Neuronal stem cell (in vitro differentiated cells): ENCODE measurements around the gene COPG2.

ENCODE experiments used
- DNase-seq: peaks from one replicate; pipeline ENCODE4 v3.0.0-alpha.2; 2013; ENCODE audit warnings: low spot score
- H2AFZ ChIP-seq: one replicate; pipeline ENCODE4 v1.6.1; 2013; ENCODE audit warnings: mild to moderate bottlenecking, low read length, inconsistent platforms
- H2AK5ac ChIP-seq: 2 replicates; pipeline ENCODE4 v1.6.1; 2013; ENCODE audit warnings: low read depth, mild to moderate bottlenecking, inconsistent platforms, low read length, moderate library complexity, mixed read lengths
- H2BK120ac ChIP-seq: 2 replicates; pipeline ENCODE4 v1.6.1; 2013; ENCODE audit warnings: low read depth, mild to moderate bottlenecking, inconsistent platforms, low read length, moderate library complexity, mixed read lengths
- H2BK12ac ChIP-seq: one replicate; pipeline ENCODE4 v1.6.1; 2013; ENCODE audit warnings: low read length, inconsistent platforms
- H2BK15ac ChIP-seq: 2 replicates; pipeline ENCODE4 v1.6.1; 2013; ENCODE audit warnings: mild to moderate bottlenecking, low read length, inconsistent platforms, mixed read lengths
- H2BK5ac ChIP-seq: one replicate; pipeline ENCODE4 v1.6.1; 2013; ENCODE audit warnings: inconsistent platforms, mild to moderate bottlenecking, low read length, moderate library complexity
- H3K14ac ChIP-seq: one replicate; pipeline ENCODE4 v1.6.1; 2013; ENCODE audit warnings: low read length, inconsistent platforms
- H3K18ac ChIP-seq: 2 replicates; pipeline ENCODE4 v1.6.1; 2013; ENCODE audit warnings: low read length, inconsistent platforms
- H3K23ac ChIP-seq: 2 replicates; pipeline ENCODE4 v1.6.1; 2013; ENCODE audit warnings: low read depth, mild to moderate bottlenecking, mixed read lengths, low read length, inconsistent platforms; ENCODE audit not compliant: poor library complexity
- H3K27ac ChIP-seq: replicated peaks from 3 replicates; pipeline ENCODE4 v1.5.1; 2013; ENCODE audit warnings: low read length, inconsistent platforms
- H3K27me3 ChIP-seq, 3 experiments: 2 replicates each; pipeline ENCODE4 v1.6.1; 2013; ENCODE audit warnings: low read length in 3 of 3, mild to moderate bottlenecking in 2 of 3, inconsistent platforms in 1 of 3, low read depth in 1 of 3, mixed read lengths in 1 of 3, moderate library complexity in 1 of 3; ENCODE audit not compliant: control insufficient read depth in 3 of 3, insufficient read depth in 3 of 3
- H3K36me3 ChIP-seq, 2 donors: replicated peaks in 1 of 2; 2 replicates each; pipeline ENCODE4 v1.6.1; 2013; ENCODE audit warnings: low read length in 2 of 2; ENCODE audit not compliant: control insufficient read depth in 2 of 2, insufficient read depth in 2 of 2
- H3K4ac ChIP-seq: 2 replicates; pipeline ENCODE4 v1.6.1; 2013; ENCODE audit warnings: inconsistent platforms, mild to moderate bottlenecking, low read length, moderate library complexity
- H3K4me1 ChIP-seq, 2 donors: 1 replicate in 1 of 2; 2 replicates in 1 of 2; pipeline ENCODE4 v1.6.1; 2013; ENCODE audit warnings: low read length in 2 of 2, low read depth in 1 of 2; ENCODE audit not compliant: control insufficient read depth in 2 of 2, insufficient read depth in 1 of 2
- H3K4me2 ChIP-seq: one replicate; pipeline ENCODE4 v1.6.1; 2013; ENCODE audit warnings: mild to moderate bottlenecking, low read length, inconsistent platforms; ENCODE audit not compliant: insufficient read depth, poor library complexity, severe bottlenecking
- H3K4me3 ChIP-seq, 2 donors: 2 replicates each; pipeline ENCODE4 v1.5.1; 2013; ENCODE audit warnings: low read length in 2 of 2, mild to moderate bottlenecking in 2 of 2, inconsistent platforms in 1 of 2, moderate library complexity in 1 of 2
- H3K79me1 ChIP-seq: one replicate; pipeline ENCODE4 v1.6.1; 2013; ENCODE audit warnings: low read depth, mild to moderate bottlenecking, inconsistent platforms, low read length, moderate library complexity
- H3K9ac ChIP-seq: one replicate; pipeline ENCODE4 v1.6.1; 2013; ENCODE audit warnings: mild to moderate bottlenecking, low read depth, low read length, inconsistent platforms; ENCODE audit not compliant: poor library complexity
- H3K9me3 ChIP-seq, 2 donors: replicated peaks in 1 of 2; 2 replicates each; pipeline versions ENCODE3 to v1.6.1; 2013; ENCODE audit warnings: low read length in 2 of 2, mild to moderate bottlenecking in 2 of 2, inconsistent platforms in 1 of 2, low read depth in 1 of 2, mixed read lengths in 1 of 2, moderate library complexity in 1 of 2; ENCODE audit not compliant: control insufficient read depth in 2 of 2, insufficient read depth in 1 of 2
- H4K8ac ChIP-seq: one replicate; pipeline ENCODE4 v1.6.1; 2013; ENCODE audit warnings: low read depth, mild to moderate bottlenecking, inconsistent platforms, low read length, moderate library complexity
- H4K91ac ChIP-seq: one replicate; pipeline ENCODE4 v1.6.1; 2013; ENCODE audit warnings: low read length, low read depth, mild to moderate bottlenecking, inconsistent platforms; ENCODE audit not compliant: poor library complexity
- WGBS, 2 donors: extraction: QIAGEN DNeasy Blood & Tissue Kit; methylation state at CpG; one replicate each; pipeline ENCODE4 v1.1.7; 2013; ENCODE audit warnings: missing lambda C conversion rate in 2 of 2, mixed read lengths in 1 of 2; ENCODE audit not compliant: insufficient read length in 2 of 2, insufficient replicate concordance in 1 of 2; ENCODE audit errors: extremely low coverage in 2 of 2; 5-methylcytosine and 5-hydroxymethylcytosine counted together

The COPG2 gene

DNA sequence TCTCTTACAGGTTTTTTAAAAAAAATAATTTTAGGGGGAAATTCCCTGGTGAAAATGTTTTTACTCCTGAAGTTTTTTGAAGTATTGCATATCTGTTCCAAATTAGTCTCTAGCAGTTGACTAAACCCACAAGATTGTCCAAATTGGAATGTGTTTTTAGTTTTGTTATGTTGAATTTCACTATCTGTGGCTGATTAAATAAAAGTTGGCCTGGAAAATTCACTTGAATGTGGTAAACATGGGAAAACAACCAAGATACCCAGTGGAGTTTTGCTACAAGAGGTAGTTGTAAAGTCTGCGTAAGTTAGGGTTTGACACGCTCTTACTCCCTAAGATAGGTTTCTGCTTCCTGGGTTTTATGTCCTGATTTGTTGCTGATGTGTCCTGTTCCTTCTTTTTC lies 14.5 kb upstream of the COPG2 start:
- Histone ChIP-seq H2AFZ (no peak overlapping the region), H2AK5ac (no peak overlapping the region), H3K18ac (no peak overlapping the region), H2BK12ac (no peak overlapping the region), H3K79me1 (no peaks in the 10 kb centered on the region), H3K9me3 (no peaks in the 10 kb centered on the region), H3K23ac (no peak overlapping the region), H3K14ac (no peak overlapping the region), H3K4ac (no peak overlapping the region), H4K8ac (no peak overlapping the region), H3K27ac (no peak overlapping the region), H4K91ac (no peak overlapping the region), H2BK5ac (no peak overlapping the region), H3K27me3 (peaks cover 0 to 22% (median 0%) of the 10 kb centered on the region in 3 experiments), H2BK120ac (no peak overlapping the region), H3K4me3 (no peak overlapping the region), H3K9ac (no peak overlapping the region), H2BK15ac (no peak overlapping the region), H3K4me1 (no peaks in the 10 kb centered on the region), H3K4me2 (no peak overlapping the region), H3K36me3 (no peaks in the 10 kb centered on the region)
- DNase-seq, result no peak
- no CpG with 5 or more reads among the region's 2 CpGs for WGBS, 2 donors

GRCh38 chr7:130674456-130674855 lies 5.9 kb upstream of the COPG2 start:
- Histone ChIP-seq H2BK120ac (no peak overlapping the region), H3K79me1 (no peaks in the 10 kb centered on the region), H3K27ac (no peak overlapping the region), H3K9ac (no peak overlapping the region), H3K4me3 (no peak overlapping the region), H3K23ac (no peak overlapping the region), H2BK15ac (no peak overlapping the region), H2AK5ac (no peak overlapping the region), H3K4me1 (peaks cover 0 to under 1% of the 10 kb centered on the region in 2 donors), H4K91ac (no peak overlapping the region), H3K27me3 (no peaks in the 10 kb centered on the region), H2BK12ac (no peak overlapping the region), H3K4me2 (no peak overlapping the region), H4K8ac (no peak overlapping the region), H3K9me3 (no peaks in the 10 kb centered on the region), H3K14ac (no peak overlapping the region), H2BK5ac (no peak overlapping the region), H3K4ac (no peak overlapping the region), H3K18ac (no peak overlapping the region), H2AFZ (no peak overlapping the region), H3K36me3 (no peaks in the 10 kb centered on the region)
- no CpG with 5 or more reads among the region's 2 CpGs for WGBS, 2 donors
- DNase-seq, result no peak

GRCh38 chr7:130673066-130673465 lies 4.5 kb upstream of the COPG2 start:
- no peaks in the 10 kb centered on the region for H3K9me3 ChIP-seq
- no peaks in the 10 kb centered on the region for H3K79me1 ChIP-seq
- H2AFZ ChIP-seq, result no peak overlapping the region
- H3K4ac ChIP-seq, result no peak overlapping the region
- no peak for DNase-seq
- no peak overlapping the region for H3K9ac ChIP-seq
- no peak overlapping the region for H2BK12ac ChIP-seq
- no peak overlapping the region for H3K4me3 ChIP-seq
- H4K91ac ChIP-seq, result no peak overlapping the region
- no peak overlapping the region for H3K23ac ChIP-seq
- no peak overlapping the region for H3K18ac ChIP-seq
- H3K4me1 ChIP-seq, result peaks cover 0 to 3% of the 10 kb centered on the region in 2 donors
- H2AK5ac ChIP-seq, result no peak overlapping the region
- H2BK5ac ChIP-seq, result no peak overlapping the region
- H3K27ac ChIP-seq, result no peak overlapping the region
- H3K4me2 ChIP-seq, result no peak overlapping the region
- no peak overlapping the region for H2BK15ac ChIP-seq
- no peak overlapping the region for H2BK120ac ChIP-seq
- H3K27me3 ChIP-seq, result no peaks in the 10 kb centered on the region
- H3K14ac ChIP-seq, result no peak overlapping the region
- H3K36me3 ChIP-seq, result no peaks in the 10 kb centered on the region
- H4K8ac ChIP-seq, result no peak overlapping the region

DNA sequence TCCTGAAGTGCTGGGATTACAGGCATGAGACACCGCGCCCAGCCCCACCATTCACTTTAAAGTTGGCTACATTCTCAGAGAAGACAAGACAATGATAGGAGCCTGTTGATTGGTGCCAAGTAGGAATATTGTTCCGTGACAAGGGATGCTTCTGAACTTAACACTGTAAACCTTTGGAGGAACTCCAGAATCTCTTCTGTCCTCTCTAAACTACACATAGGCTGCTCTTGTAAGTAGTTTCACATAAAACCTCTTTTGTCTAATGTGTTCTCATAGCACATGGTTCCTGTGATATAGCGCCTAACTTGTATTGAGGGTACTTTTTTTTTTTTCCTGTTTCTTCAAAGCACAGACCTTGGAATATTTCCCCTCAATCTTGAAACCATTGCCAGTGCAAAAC lies 3.6 kb upstream of the COPG2 start:
- H3K4me1 ChIP-seq, result peaks cover 0 to 9% of the 10 kb centered on the region in 2 donors
- no peak overlapping the region for H4K91ac ChIP-seq
- DNase-seq, result no peak
- H2BK12ac ChIP-seq, result no peak overlapping the region
- H2AK5ac ChIP-seq, result no peak overlapping the region
- H3K27me3 ChIP-seq, result no peaks in the 10 kb centered on the region
- H2BK15ac ChIP-seq, result no peak overlapping the region
- H3K9ac ChIP-seq, result no peak overlapping the region
- no peaks in the 10 kb centered on the region for H3K9me3 ChIP-seq
- H3K79me1 ChIP-seq, result no peaks in the 10 kb centered on the region
- H3K4me2 ChIP-seq, result no peak overlapping the region
- H3K14ac ChIP-seq, result no peak overlapping the region
- H3K27ac ChIP-seq, result no peak overlapping the region
- no peak overlapping the region for H2AFZ ChIP-seq
- no peak overlapping the region for H2BK120ac ChIP-seq
- no CpG with 5 or more reads among the region's 4 CpGs for WGBS, 2 donors
- H4K8ac ChIP-seq, result no peak overlapping the region
- no peaks in the 10 kb centered on the region for H3K36me3 ChIP-seq
- H3K4ac ChIP-seq, result no peak overlapping the region
- H3K4me3 ChIP-seq, result no peak overlapping the region
- no peak overlapping the region for H3K23ac ChIP-seq
- no peak overlapping the region for H2BK5ac ChIP-seq
- no peak overlapping the region for H3K18ac ChIP-seq
